22Rv1 (cell line): ENCODE data around the gene ORM1.

Source experiments
- ZFX ChIP-seq: fragments of 450-650 bp; IDR thresholded peaks from 2 replicates; pipeline ENCODE4 v1.6.1; 2017; ENCODE audit warnings: antibody characterized with exemption, borderline replicate concordance
- TF ChIP-seq, protein P1 (sequence below): fragments of 450-650 bp; IDR thresholded peaks from 2 replicates; pipeline ENCODE4 v1.5.1; 2017; ENCODE audit warnings: mild to moderate bottlenecking

DNA sequence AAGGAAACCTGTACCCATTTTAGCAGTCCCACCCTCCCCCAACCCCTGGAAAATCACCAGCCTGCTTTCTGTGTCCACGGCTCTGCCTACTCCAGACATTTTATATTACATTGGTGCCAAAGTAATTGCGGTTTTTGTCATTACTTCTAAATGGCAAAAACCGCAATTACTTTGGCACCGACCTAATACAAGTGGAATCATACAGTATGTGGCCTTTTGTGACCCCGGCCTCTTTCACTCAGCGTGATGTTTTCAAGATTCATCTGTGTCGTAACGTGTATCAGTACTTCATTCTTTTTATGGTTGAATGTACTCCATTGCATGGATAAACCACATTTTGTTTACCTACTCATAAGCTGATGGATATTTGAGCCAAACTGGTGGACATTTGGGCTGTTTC, 9.7 kb upstream of the ORM1 start:
- TF ChIP-seq, protein P1, sequence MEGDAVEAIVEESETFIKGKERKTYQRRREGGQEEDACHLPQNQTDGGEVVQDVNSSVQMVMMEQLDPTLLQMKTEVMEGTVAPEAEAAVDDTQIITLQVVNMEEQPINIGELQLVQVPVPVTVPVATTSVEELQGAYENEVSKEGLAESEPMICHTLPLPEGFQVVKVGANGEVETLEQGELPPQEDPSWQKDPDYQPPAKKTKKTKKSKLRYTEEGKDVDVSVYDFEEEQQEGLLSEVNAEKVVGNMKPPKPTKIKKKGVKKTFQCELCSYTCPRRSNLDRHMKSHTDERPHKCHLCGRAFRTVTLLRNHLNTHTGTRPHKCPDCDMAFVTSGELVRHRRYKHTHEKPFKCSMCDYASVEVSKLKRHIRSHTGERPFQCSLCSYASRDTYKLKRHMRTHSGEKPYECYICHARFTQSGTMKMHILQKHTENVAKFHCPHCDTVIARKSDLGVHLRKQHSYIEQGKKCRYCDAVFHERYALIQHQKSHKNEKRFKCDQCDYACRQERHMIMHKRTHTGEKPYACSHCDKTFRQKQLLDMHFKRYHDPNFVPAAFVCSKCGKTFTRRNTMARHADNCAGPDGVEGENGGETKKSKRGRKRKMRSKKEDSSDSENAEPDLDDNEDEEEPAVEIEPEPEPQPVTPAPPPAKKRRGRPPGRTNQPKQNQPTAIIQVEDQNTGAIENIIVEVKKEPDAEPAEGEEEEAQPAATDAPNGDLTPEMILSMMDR, result no peak
- no peak for TF ChIP-seq ZFX
